NCI-H128 (cell line): ENCODE measurements around the gene PCBD1.
A peak's percentile ranks its signal among the peaks of the same experiment; 100 is the strongest.

Source experiments
- DNase-seq: peaks from one replicate; lab custom pipeline; 2025; ENCODE audit not compliant: unreplicated experiment; lab: John Stamatoyannopoulos, UW

The PCBD1 gene

GRCh38 chr10:70905071-70906021 is 17.0 kb upstream of the PCBD1 start:
- no peak for DNase-seq

- DNase-seq: no peak
Observed at GRCh38 chr10:70903262-70903921, 15.0 kb upstream of the PCBD1 start.

DNA sequence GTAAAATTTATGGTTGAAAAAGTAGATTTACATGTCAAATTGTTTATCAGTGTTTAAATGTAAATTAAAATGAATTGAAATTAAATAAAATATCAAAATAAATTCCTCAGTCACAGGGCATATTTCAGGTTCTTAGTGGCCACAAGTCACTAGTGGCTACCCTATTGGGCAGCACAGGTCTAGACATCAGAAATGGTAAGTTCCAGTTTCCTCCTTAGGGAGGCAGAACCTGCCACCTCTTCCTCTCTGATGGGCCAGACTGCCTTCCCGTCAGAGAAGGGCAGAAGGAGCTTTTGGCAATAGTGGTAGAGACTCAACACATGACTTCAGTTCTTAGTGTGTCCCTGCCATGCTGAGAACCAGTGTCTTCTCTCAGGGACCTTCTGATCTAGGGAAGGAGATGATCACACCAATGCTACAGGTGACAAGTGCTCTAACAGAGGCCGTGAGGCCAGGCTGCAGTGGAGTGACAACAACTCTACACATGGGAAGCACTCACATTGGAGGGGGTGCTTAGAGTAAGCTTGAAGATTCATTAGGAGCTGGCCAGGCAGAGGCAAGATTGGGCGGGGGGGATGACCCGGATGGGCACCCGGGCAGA is 14.4 kb upstream of the PCBD1 start:
- DNase-seq: no peak

- DNase-seq: no peak
Observed at GRCh38 chr10:70901276-70901878, 13.0 kb upstream of the PCBD1 start.

DNA sequence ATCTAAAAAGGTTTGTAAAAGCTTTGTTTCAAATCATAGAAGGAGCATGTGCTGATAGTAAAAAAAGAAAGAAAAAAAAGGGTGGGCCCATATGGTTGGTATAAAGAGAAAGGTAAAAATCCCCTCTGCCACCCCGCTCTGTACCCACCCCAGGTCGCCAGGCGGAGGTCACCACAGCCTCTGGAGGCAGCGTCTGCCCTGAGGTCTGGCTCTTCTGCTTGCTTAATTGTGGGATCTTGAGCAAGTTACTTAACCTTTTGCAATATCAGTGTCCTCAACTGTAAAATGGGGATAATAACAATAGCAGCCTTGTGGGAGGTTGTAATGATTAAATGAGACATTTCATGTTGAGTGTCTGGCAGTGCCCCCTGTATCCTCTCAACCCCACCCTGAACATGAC is 10.7 kb upstream of the PCBD1 start:
- DNase-seq: no peak

- DNase-seq: no peak
Observed at GRCh38 chr10:70898687-70899086, 10.3 kb upstream of the PCBD1 start.

DNA sequence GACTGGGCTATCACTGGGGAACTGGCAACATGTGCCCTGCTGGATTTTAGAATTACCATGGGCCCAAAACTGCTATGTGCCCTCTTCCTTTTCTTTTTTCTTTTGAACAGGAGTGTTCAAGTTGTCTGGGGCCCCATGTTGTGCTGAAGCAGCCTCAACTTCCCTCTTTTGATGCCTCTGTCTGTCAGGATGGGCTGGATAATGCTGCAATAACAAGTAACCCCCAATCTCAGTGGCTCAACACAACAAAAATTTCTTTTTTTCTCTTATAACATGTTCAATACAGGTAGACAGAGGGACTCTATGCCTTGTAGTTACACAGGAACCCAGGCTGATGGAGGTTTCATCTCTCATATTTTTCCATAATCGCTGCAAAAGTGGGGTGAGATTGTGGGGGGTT is 8.2 kb upstream of the PCBD1 start:
- DNase-seq: no peak

- DNase-seq: no peak
Observed at GRCh38 chr10:70894416-70894815, 6.1 kb upstream of the PCBD1 start.

DNA sequence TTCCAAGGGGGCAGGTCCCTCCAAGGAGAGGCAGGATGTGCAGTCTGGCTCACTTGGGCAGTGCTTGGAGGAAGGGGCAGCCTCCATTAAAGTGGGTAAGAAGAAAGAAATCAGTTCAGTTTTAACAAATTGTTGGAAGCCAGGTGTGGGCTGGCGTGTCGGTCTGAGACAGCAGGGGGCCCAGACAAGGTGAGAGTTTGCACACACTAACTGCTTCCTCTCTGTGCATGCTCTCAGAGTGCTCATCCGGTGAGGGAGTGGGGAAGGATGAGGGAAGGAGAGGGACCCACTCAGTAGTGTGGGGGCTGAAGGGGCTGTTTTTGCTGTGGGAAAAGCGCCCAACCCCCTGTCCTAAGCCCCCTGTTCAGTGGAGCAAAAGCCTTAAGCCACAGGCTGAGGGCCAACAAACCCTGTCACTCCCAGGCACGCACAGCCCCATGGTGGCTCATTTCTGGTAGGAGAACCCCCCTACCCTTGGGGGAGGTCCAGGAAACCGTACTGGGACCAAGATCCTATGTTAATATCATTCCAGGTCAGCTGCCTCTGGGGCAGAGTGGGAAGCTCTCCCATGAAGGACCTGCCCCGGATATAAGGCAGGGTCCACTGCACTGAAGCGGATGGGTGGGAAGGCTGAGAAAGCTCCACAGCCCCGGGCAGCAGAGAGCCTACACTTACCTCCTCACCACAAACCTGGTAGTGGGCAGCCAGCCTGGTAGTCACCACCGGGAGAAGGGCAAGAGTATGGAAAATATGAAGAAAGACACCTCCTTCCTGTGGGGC is 5.1 kb upstream of the PCBD1 start:
- DNase-seq: no peak

DNA sequence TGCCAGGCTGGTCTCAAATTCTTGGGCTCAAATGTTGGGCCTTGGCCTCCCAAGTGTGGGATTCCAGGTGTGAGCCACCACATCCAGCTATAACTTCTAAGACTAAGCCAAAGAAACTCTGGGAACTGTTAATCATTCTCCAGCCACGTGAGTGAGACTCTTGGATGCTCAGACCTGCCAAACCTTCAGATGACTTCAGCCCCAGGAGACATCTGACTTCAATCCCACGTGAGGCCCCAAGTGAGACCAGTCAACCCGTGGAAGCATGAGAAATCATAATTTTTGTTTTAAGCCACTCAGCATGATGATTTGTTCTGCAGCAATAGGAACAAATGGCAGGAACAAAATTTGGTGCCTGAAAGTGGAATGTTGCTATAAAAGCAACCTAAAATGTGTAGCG is 4.3 kb upstream of the PCBD1 start:
- no peak for DNase-seq

DNA sequence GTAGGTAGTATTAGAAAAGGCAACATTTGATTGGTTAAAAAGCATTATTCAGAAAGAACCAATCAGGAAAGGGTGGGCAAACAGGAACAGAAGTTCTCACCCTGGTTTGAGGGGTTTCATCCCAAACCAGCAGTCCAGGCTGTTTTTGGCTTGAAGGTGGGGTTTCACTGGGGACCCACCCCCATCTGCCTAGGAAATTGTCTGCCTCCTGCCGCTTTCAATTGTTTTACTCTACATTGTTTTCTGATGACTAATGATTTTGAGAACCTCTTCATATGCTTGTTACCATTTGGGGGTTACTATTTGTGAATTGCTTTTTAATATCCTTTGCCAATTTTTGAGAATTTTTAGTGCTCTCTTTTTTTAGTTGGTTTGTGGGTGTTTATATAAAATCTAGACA is 3.3 kb upstream of the PCBD1 start:
- DNase-seq: no peak

GRCh38 chr10:70890917-70891431 is 2.6 kb upstream of the PCBD1 start:
- no peak for DNase-seq

DNA sequence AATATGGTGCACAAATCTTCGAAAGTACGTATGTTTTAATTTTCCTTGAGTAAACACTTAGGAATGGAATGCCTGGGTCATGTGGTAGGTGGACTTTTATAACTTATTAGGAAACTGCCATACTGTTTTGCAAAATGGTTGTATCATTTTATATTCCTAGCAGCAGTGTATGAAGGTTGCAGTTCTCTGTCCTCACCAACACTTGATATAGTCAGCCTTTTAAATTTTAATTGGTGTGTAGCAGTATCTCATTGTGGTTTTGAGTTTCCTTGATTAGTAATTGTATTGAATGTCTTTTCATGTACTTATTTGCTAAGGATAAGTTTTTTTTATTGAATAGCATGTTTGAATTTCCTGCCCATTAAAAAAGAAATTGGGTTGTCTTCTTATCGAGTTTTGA is 926 bp upstream of the PCBD1 start:
- DNase-seq: no peak

DNA sequence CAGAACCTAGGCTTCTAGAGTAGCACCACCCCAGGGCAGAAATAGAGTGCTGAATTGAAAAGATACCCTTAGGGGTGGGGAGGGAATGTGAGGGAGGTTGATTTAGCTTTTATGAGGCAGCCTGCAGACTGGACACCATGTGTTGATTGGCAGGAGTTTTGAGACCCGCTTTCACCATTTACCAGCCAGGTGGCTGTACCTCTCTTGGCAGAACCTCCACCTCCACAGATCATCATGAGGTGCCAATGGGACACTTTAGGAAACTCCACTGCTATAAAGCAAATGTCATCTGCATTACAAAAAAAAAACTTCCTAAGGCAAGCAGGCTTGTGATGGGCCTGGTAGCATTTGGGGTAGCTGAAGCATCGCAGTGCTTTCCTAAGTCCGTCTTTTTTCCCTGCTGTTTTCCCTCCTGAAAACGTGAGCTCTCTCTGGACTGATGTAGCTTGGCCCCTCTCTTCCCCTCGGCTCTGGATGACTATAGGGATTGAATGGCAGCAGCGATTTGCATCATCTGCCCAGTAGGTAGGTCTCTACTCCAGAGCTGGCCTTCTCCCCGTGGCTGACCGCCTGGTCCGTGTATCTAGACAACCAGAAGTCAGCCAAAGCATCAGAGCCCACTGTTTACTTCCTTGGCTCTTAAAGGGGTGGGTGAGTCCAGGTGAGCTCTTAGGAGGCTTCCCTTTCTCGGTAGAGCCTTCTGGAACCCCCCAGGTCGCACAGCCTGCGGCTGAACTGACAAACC is 1.3 kb downstream of the PCBD1 start:
- no peak for DNase-seq

DNA sequence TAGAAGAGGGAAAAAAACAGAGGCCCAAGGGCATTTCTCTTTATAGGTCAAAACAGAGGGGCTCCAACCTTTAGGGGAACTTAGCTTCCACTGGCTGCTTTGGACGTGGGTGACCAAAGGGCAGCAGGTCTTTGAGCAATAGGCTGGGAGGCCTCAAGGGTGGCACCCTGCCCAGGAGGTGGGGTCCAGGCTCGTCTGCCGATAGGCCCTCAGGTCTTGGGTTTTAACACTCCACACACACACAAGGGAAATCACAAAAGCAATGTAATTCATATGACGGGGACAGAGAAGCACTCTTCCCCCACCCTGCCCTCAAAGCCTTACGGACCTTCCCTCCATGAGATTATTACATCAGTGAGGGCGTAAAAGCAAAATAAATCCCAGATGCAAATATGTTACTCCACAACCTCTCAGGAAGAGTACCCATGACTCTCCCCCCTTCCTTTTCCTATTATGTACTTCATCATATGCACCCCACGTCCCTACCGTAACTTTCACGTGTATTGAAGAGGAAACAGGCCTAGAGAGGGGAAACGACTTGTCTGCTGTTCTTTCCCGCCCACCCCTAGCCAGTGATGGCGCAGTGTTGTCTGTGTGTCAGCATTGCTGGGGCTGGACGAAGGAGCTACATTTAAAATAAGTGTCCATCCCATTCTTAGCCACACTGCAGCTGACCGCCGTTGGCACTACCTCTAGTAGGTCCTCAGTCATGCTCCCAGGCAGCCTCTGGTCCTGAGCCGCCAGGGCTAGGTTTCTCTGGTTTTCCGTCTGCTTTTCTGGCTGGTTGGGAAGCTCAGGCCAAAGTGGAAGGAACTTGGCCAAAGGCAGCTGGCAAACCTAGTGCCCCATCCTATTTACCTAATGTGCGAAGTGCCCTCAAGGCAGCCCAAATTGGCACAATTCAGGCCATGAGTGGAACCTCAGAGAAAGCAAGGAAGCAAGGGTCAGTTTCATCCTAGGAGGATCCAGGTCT is 2.1 kb downstream of the PCBD1 start:
- no peak for DNase-seq

- DNase-seq: no peak
Observed at GRCh38 chr10:70885481-70885880, 2.9 kb downstream of the PCBD1 start.

DNA sequence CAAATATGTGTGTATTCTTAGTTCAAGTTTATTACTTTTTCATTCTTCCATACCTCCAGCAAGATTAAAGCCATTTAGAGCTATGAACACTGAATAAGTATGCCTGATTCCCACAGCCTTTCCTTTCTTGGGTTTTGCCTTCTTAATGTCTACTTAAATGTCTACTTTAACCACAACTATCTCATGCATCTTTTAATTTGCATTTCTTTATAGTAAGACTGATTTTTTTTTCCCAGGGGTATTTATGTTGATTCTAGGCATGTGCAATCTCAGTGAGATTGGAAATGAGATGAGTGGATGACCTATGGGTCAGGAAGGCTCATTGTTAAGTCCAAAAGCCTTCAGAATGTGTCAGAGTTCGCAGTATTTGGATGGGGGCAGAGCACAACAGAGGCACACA is 3.6 kb downstream of the PCBD1 start:
- no peak for DNase-seq

DNA sequence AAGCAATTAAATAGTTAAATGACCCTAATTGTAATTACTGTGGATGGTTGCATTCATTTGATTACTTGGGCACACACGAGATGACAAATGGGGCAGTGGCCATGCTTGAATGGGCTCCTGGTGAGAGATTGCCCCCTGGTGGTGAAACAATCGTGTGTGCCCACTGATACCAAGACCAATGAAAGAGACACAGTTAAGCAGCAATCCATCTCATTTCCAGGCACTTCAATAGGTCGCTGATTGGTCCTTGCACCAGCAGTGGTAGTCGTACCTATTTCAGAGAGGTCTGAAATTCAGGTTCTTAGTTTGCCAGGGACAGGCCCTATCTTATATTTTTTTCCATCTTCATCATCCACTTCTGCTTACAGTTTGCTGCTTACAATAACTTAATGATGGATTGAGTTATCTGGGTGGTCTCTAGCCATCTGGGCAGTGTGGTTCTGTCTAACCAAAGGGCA is 8.3 kb downstream of the PCBD1 start:
- peak; percentile 21 for DNase-seq

DNA sequence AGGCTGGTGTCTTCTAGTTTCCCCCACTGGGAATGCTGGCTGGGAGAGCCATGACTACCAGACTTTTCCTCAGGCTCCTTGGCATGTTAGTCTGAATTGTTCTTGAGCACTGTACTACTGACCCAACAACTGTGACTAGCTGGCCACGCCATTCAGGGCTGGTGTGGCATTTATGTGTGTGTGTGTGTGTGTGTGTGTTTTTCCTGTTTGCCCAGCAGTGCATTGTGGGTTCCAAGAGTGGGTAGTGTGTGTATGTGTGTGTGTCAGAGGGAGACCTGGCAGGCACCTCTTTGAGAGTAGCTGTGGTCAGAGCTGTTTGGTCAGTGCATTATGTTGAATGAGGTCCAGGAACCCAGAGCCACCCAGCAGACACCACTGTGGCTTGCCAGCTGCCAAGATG is 9.2 kb downstream of the PCBD1 start:
- DNase-seq: no peak
